Right lobe of liver (tissue), 4 donors: ENCODE measurements around the gene NDC1.

Experiments
- CTCF ChIP-seq, 4 donors: fragments of 200-600 bp in 3 of 4; fragments of 450-650 bp in 1 of 4; IDR thresholded peaks; one replicate each; pipeline versions ENCODE4 v1.5.1 to v1.8.0; 2016 to 2022; ENCODE audit warnings: antibody characterized with exemption in 4 of 4, mild to moderate bottlenecking in 2 of 4
- POLR2A ChIP-seq: fragments of 450-650 bp; IDR thresholded peaks from one replicate; pipeline ENCODE4 v1.6.1; 2017; ENCODE audit warnings: antibody characterized with exemption, mild to moderate bottlenecking
- donor health status: DM: no; HTN: no; CAD: no.
- donor health status: DM: no; HTN: no; CAD: no.
- donor health status: DM: no; HTN: yes; CAD: no.

DNA sequence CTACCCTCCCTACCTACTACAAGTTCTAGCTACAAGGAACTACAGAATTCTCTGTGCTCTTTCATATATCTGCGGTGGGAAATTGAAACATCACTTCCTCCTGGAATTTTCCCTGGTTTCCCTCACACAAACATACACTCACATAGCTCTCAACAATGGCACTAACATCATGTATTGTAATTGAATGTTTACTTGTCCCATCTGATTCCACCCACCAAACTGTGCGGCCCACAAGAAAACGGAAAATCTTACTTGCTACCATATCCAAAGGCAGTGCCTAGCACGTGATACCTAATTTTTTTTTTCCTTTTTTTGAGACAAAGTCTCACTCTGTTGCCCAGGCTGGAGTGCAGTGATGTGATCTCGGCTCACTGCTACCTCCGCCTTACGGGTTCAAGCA is 33.9 kb downstream of the NDC1 start:
- no peak for TF ChIP-seq CTCF (IDR thresholded peaks at IDR 0.05)
- no peak for TF ChIP-seq POLR2A
